Smooth muscle cell (in vitro differentiated cells): ENCODE results near the gene HEATR5A. TPM values are rescaled to one million over a fixed set of nuclear protein-coding genes. Genes with fewer than 3 reads are reported as not detected.

Source experiments
- DNase-seq: peaks from one replicate; lab custom pipeline; 2025; ENCODE audit not compliant: unreplicated experiment; lab: John Stamatoyannopoulos, UW
- H2AFZ ChIP-seq: fragments of 200-600 bp; sonication (generic); 2 replicates; pipeline ENCODE4 v1.6.0; 2016; ENCODE audit warnings: antibody characterized with exemption, low read depth, mild to moderate bottlenecking
- H3F3A ChIP-seq: fragments of 200-600 bp; sonication (generic); 2 replicates; pipeline ENCODE4 v1.6.0; 2017; ENCODE audit warnings: antibody characterized with exemption, low read depth
- H3K27ac ChIP-seq: fragments of 200-600 bp; sonication (generic); 2 replicates; pipeline ENCODE4 v1.5.1; 2016; ENCODE audit warnings: low read depth, mild to moderate bottlenecking
- H3K27me3 ChIP-seq: fragments of 200-600 bp; sonication (generic); 2 replicates; pipeline ENCODE4 v1.6.1; 2016; ENCODE audit warnings: low read depth, mild to moderate bottlenecking
- H3K36me3 ChIP-seq: fragments of 200-600 bp; sonication (generic); 2 replicates; pipeline ENCODE4 v1.5.1; 2016; ENCODE audit warnings: low read depth
- H3K4me1 ChIP-seq: fragments of 200-600 bp; sonication (generic); 2 replicates; pipeline ENCODE4 v1.5.1; 2016; ENCODE audit warnings: low read depth
- H3K4me2 ChIP-seq: fragments of 200-600 bp; sonication (generic); 2 replicates; pipeline ENCODE4 v1.6.0; 2016; ENCODE audit warnings: mild to moderate bottlenecking
- H3K4me3 ChIP-seq: fragments of 200-600 bp; sonication (generic); 2 replicates; pipeline ENCODE4 v1.5.1; 2016; ENCODE audit warnings: mild to moderate bottlenecking
- H3K79me2 ChIP-seq: fragments of 200-600 bp; sonication (generic); 2 replicates; pipeline ENCODE4 v1.6.0; 2016; ENCODE audit warnings: low read depth, mild to moderate bottlenecking
- H3K9ac ChIP-seq: fragments of 200-600 bp; sonication (generic); 2 replicates; pipeline ENCODE4 v1.6.0; 2016; ENCODE audit warnings: low read depth
- H3K9me3 ChIP-seq: fragments of 200-600 bp; sonication (generic); replicated peaks from 2 replicates; pipeline ENCODE4 v1.5.1; 2016; ENCODE audit warnings: low read depth
- H4K20me1 ChIP-seq: fragments of 200-600 bp; sonication (generic); 2 replicates; pipeline ENCODE4 v1.6.0; 2016; ENCODE audit warnings: low read depth
- CTCF ChIP-seq: fragments of 200-600 bp; sonication (generic); IDR thresholded peaks from 2 replicates; pipeline ENCODE4 v1.5.1; 2017; ENCODE audit warnings: borderline replicate concordance, mild to moderate bottlenecking, antibody characterized with exemption; ENCODE audit not compliant: insufficient read depth, poor library complexity, severe bottlenecking
- WGBS: methylation state at CpG from one replicate; pipeline ENCODE4 v1.1.7; 2016; ENCODE audit warnings: low lambda C conversion rate; 5-methylcytosine and 5-hydroxymethylcytosine counted together
- polyA plus RNA-seq: library from polyadenylated mRNA; unstranded; fragments of >200 nt; fragmentation: Nextera tagmentation; extraction: Ambion mirVana; gene quantifications from 2 replicates; pipeline ENCODE4 v1.2.1, GENCODE V29; 2016
- total RNA-seq: library from RNA; depleted of rRNA; stranded (reverse); fragments of >200 nt; gene quantifications from 2 replicates; pipeline ENCODE4 v1.2.3, GENCODE V29; 2014

Gene HEATR5A
- total and polyA plus RNA-seq, 2 experiments from 2014 or later = 28.5 to 49.8 TPM

DNA sequence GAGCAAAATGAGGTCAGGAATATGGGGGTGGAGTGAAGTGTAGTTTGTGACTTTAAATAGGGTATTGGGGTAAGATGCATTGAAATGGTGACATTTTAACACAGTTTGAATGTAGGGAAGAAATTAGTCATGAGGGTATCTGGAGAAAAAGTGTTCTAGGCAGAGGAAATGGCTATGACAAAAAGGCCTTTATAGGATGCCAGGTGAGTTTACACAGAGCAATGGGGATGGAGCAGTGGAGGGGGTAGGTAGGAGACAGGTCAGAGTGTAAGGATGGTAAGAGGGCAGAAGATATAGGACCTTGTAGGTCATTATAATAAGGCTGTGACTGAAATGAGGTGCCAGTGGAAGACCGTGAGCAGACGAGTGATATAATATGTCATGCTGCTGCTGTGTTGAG lies 30.4 kb downstream of the HEATR5A start:
- Histone ChIP-seq H3K27ac (peak overlapping the region; percentile 86), H3K27me3 (no peaks in the 10 kb centered on the region), H3K36me3 (peaks cover 5% of the 10 kb centered on the region), H3K4me3 (no peak overlapping the region), H3K4me1 (no peaks in the 10 kb centered on the region), H2AFZ (no peak overlapping the region), H3K9ac (peak overlapping the region; percentile 61), H4K20me1 (no peaks in the 10 kb centered on the region), H3K4me2 (no peak overlapping the region), H3F3A (no peaks in the 10 kb centered on the region), H3K9me3 (no peaks in the 10 kb centered on the region), H3K79me2 (no peaks in the 10 kb centered on the region)
- DNase-seq = no peak
- no peak for TF ChIP-seq CTCF
- WGBS = 77% methylated on average over 2 of the region's 2 CpGs

DNA sequence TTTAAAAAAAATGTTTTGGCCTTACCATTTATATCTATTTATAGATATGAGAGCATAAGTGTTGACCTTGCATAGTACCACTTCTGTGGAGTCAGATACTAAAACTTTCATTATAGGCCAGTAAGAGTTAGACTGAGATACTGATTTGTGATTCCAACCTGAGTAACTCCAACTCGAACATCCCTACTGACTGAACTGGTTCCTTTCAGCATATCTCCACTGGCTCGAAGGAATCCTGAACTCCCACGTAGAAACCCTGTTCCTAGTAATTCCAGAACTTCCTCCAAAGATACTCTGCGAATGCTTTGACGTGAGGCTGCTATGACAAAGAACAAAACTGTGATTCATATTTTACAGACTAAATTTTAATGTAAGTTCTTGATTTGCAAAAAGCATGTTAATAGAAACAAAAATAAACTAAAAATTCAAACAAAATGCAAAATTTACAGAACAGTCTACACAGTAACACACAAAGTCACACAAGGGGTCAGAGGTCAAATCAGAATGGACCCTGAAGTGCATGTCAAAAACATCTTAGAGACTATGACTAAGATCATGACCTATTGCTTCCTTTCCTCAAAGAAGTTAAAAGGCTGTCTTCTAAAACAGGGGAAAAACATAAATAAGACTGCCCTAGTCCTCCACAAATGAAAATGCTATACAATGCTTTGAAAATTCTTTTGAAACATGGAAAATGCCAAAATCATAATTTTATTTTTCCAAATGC lies 31.5 kb downstream of the HEATR5A start:
- H3K4me3 ChIP-seq = no peak overlapping the region
- no peaks in the 10 kb centered on the region for H3K79me2 ChIP-seq
- H3K4me1 ChIP-seq = no peaks in the 10 kb centered on the region
- no peaks in the 10 kb centered on the region for H4K20me1 ChIP-seq
- DNase-seq = no peak
- peaks cover 5% of the 10 kb centered on the region for H3K36me3 ChIP-seq
- H3K27me3 ChIP-seq = no peaks in the 10 kb centered on the region
- peak overlapping the region; percentile 41 for H3K4me2 ChIP-seq
- 53% methylated on average over 5 of the region's 5 CpGs for WGBS
- no peak overlapping the region for H2AFZ ChIP-seq
- peak overlapping the region; percentile 61 for H3K9ac ChIP-seq
- no peaks in the 10 kb centered on the region for H3K9me3 ChIP-seq
- no peaks in the 10 kb centered on the region for H3F3A ChIP-seq
- TF ChIP-seq CTCF = no peak
- peak overlapping the region; percentile 86 for H3K27ac ChIP-seq

GRCh38 chr14:31387091-31387490 lies 33.3 kb downstream of the HEATR5A start:
- no peaks in the 10 kb centered on the region for H4K20me1 ChIP-seq
- no peak overlapping the region for H3K4me3 ChIP-seq
- H3K4me1 ChIP-seq = no peaks in the 10 kb centered on the region
- H3K36me3 ChIP-seq = no peaks in the 10 kb centered on the region
- TF ChIP-seq CTCF = no peak
- no peaks in the 10 kb centered on the region for H3K27me3 ChIP-seq
- no peak overlapping the region for H3K9ac ChIP-seq
- no peaks in the 10 kb centered on the region for H3K79me2 ChIP-seq
- no peak overlapping the region for H3K4me2 ChIP-seq
- H3K27ac ChIP-seq = no peak overlapping the region
- no peak for DNase-seq
- H3K9me3 ChIP-seq = no peaks in the 10 kb centered on the region
- H3F3A ChIP-seq = no peaks in the 10 kb centered on the region
- H2AFZ ChIP-seq = no peak overlapping the region
- WGBS = 99% methylated on average over 7 of the region's 7 CpGs

DNA sequence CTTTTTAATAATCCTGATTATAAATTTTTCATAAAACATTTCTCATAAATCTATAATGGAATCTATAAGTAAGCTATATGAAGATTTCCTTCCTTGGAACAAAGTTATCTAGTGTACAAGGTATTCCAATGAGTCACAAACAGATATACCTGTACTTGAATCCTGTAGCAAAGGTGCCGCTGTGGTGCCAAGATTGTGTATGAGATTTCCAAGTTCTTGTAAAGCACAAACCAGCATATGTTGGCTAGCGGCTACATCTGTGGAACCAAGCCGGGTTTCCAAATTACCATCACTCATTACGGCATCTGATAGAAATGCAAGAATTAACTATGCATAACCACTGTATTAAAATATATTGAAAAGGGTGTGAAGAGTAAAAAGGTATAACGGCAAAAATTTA lies 34.1 kb downstream of the HEATR5A start:
- Histone ChIP-seq H2AFZ (no peak overlapping the region), H3K4me2 (no peak overlapping the region), H3K4me3 (no peak overlapping the region), H3F3A (no peaks in the 10 kb centered on the region), H3K36me3 (no peaks in the 10 kb centered on the region), H4K20me1 (no peaks in the 10 kb centered on the region), H3K27me3 (no peaks in the 10 kb centered on the region), H3K9me3 (no peaks in the 10 kb centered on the region), H3K9ac (no peak overlapping the region), H3K79me2 (no peaks in the 10 kb centered on the region), H3K27ac (no peak overlapping the region), H3K4me1 (no peaks in the 10 kb centered on the region)
- DNase-seq = no peak
- no peak for TF ChIP-seq CTCF
- WGBS = 97% methylated on average over 5 of the region's 5 CpGs
